Measurements from ENCODE around the gene DDX60. TPM values are rescaled to one million over a fixed set of nuclear protein-coding genes. Genes with fewer than 3 reads are reported as not detected.

The DDX60 gene
- total RNA-seq, 2 experiments from 2014 or later: not detected

- no peaks in the 10 kb centered on the region for H3K36me3 ChIP-seq (ENCODE audit: insufficient read depth, low read length)
- no peaks in the 10 kb centered on the region for H4K20me1 ChIP-seq (ENCODE audit: insufficient read depth, low read length)
- BruUV-seq (replicated peaks): no TSS peak
- H3K79me2 ChIP-seq (ENCODE audit: insufficient read depth, low read depth, low read length): no peaks in the 10 kb centered on the region
- H3K4me3 ChIP-seq (ENCODE audit: low read depth, low read length, poor library complexity, severe bottlenecking): no peak overlapping the region
- H3K9me2 ChIP-seq (ENCODE audit: insufficient read depth, low read length): no peaks in the 10 kb centered on the region
- ChIA-PET CTCF (ENCODE audit: unreplicated experiment) (no interaction called here), POLR2A (no interaction called here)
- intact Hi-C loops (cut with micrococcal nuclease; ENCODE audit: unreplicated experiment): no loop called here
- no peaks in the 10 kb centered on the region for H3K9me3 ChIP-seq (ENCODE audit: low read length)
- DNase-seq (ENCODE audit: low spot score): no peak
- H3K27ac ChIP-seq (ENCODE audit: low read depth, low read length, poor library complexity, severe bottlenecking): no peak overlapping the region
- H2AFZ ChIP-seq (ENCODE audit: low read length): no peak overlapping the region
- H3K4me2 ChIP-seq (ENCODE audit: low read length): no peak overlapping the region
- no peak for TF ChIP-seq CTCF (conservative IDR thresholded peaks at IDR 0.05; ENCODE audit: low read length)
- TF ChIP-seq EZH2phosphoT487 (IDR thresholded peaks at IDR 0.05; ENCODE audit: borderline replicate concordance, low read depth, low read length): no peak
- peaks cover 6% of the 10 kb centered on the region for H3K4me1 ChIP-seq (ENCODE audit: insufficient read depth, low read length, poor library complexity, severe bottlenecking)
Measured at GRCh38 chr4:168319486-168320019, 1.0 kb upstream of the DDX60 start.

GRCh38 chr4:168317621-168318020 lies 931 bp downstream of the DDX60 start:
- no peaks in the 10 kb centered on the region for H3K79me2 ChIP-seq (ENCODE audit: insufficient read depth, low read depth, low read length)
- no peak overlapping the region for H3K27ac ChIP-seq (ENCODE audit: low read depth, low read length, poor library complexity, severe bottlenecking)
- no peak overlapping the region for H3K4me2 ChIP-seq (ENCODE audit: low read length)
- H3K4me1 ChIP-seq (ENCODE audit: insufficient read depth, low read length, poor library complexity, severe bottlenecking): peaks cover 6% of the 10 kb centered on the region
- CTCF ChIA-PET (ENCODE audit: unreplicated experiment): no interaction called here
- H3K9me2 ChIP-seq (ENCODE audit: insufficient read depth, low read length): no peaks in the 10 kb centered on the region
- intact Hi-C loops (cut with micrococcal nuclease; ENCODE audit: unreplicated experiment): no loop called here
- H3K36me3 ChIP-seq (ENCODE audit: insufficient read depth, low read length): no peaks in the 10 kb centered on the region
- H3K4me3 ChIP-seq (ENCODE audit: low read depth, low read length, poor library complexity, severe bottlenecking): no peak overlapping the region
- no peak overlapping the region for H2AFZ ChIP-seq (ENCODE audit: low read length)
- DNase-seq (ENCODE audit: low spot score): no peak
- H4K20me1 ChIP-seq (ENCODE audit: insufficient read depth, low read length): no peaks in the 10 kb centered on the region
- POLR2A ChIA-PET: no interaction called here
- H3K9me3 ChIP-seq (ENCODE audit: low read length): no peaks in the 10 kb centered on the region
- no TSS peak for BruUV-seq (replicated peaks)
- no peak for TF ChIP-seq EZH2phosphoT487 (IDR thresholded peaks at IDR 0.05; ENCODE audit: borderline replicate concordance, low read depth, low read length)
- TF ChIP-seq CTCF (conservative IDR thresholded peaks at IDR 0.05; ENCODE audit: low read length): no peak

GRCh38 chr4:168309781-168310180 lies 8.8 kb downstream of the DDX60 start:
- H2AFZ ChIP-seq (ENCODE audit: low read length): no peak overlapping the region
- H3K4me1 ChIP-seq (ENCODE audit: insufficient read depth, low read length, poor library complexity, severe bottlenecking): no peaks in the 10 kb centered on the region
- H3K36me3 ChIP-seq (ENCODE audit: insufficient read depth, low read length): no peaks in the 10 kb centered on the region
- no peak overlapping the region for H3K27ac ChIP-seq (ENCODE audit: low read depth, low read length, poor library complexity, severe bottlenecking)
- no peaks in the 10 kb centered on the region for H4K20me1 ChIP-seq (ENCODE audit: insufficient read depth, low read length)
- no peak overlapping the region for H3K4me3 ChIP-seq (ENCODE audit: low read depth, low read length, poor library complexity, severe bottlenecking)
- TF ChIP-seq EZH2phosphoT487 (IDR thresholded peaks at IDR 0.05; ENCODE audit: borderline replicate concordance, low read depth, low read length) (no peak), CTCF (conservative IDR thresholded peaks at IDR 0.05; ENCODE audit: low read length) (no peak)
- H3K4me2 ChIP-seq (ENCODE audit: low read length): no peak overlapping the region
- H3K9me3 ChIP-seq (ENCODE audit: low read length): no peaks in the 10 kb centered on the region
- no peaks in the 10 kb centered on the region for H3K79me2 ChIP-seq (ENCODE audit: insufficient read depth, low read depth, low read length)
- intact Hi-C loops (cut with micrococcal nuclease; ENCODE audit: unreplicated experiment): no loop called here
- ChIA-PET POLR2A (interaction anchor here (0.6 to 1.0 kb wide), 3 partner anchors 194 to 489 kb away, joined by 3 to 4 read pairs (median 3); no protein-coding TSS in a partner anchor), CTCF (ENCODE audit: unreplicated experiment) (no interaction called here)
- DNase-seq (ENCODE audit: low spot score): no peak
- H3K9me2 ChIP-seq (ENCODE audit: insufficient read depth, low read length): no peaks in the 10 kb centered on the region
- BruUV-seq (replicated peaks): no TSS peak
